ENCODE data around the gene PLEKHH3.
A peak's percentile ranks its signal among the peaks of the same experiment; 100 is the strongest.

The PLEKHH3 gene, protein sequence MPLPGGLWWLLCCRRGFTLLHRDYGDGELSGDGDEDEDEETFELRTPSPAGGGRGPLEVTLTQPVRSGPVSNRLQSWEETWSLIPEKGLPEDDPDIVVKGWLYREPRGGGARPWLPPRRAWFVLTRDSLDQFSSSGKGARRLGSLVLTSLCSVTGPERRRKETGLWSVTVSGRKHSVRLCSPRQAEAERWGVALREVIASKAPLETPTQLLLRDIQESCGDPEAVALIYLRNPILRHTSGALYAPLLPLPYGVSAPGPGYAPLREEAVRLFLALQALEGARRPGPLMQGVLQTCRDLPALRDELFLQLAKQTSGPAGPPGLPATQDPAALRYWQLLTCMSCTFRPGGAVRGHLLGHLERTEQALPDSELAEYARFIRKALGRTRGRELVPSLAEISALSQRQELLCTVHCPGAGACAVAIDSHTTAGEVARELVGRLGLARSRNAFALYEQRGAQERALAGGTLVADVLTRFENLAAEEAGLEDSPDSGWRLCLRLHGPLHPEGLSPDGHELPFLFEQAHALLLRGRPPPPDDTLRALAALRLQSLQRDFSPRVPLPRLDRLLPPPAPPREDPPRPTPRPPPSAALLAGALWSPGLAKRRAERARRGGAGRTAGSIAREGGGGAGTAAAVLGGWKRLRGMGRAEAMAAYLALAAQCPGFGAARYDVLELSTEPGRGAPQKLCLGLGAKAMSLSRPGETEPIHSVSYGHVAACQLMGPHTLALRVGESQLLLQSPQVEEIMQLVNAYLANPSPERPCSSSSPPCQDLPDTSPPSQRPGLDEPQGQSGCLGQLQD

DNA sequence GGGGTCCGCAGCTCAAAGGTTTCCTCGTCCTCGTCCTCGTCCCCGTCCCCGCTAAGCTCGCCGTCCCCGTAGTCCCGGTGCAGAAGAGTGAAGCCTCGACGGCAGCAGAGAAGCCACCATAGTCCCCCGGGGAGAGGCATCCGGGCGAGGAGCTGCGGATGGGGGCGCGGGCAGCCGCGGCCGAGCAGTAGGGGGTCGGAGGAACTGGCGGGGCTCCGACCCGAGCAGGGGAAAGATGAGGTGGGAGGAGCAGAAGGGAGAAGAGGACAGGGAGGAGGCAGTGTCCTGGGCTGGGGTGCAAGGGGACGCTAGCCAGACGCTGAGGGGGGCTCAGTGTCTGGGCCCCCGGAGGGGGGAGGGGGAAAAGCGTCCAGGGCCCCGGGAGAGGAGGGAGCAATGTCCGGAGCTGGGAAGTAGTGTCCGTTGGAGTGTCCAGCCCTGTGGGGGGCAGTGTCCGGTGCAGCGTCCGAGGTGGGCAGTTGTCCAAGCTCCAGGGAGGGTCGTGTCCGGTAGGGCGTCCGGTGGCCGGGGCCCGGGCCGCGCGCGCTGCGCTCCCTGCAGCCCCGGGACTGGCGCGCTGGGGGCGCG lies at the start of gene PLEKHH3:
PLEKHH3 (minus strand) TSS at position 571 of the 588 bp plus-strand sequence; CDS start at position 140, 431 bp downstream.
- peak; percentile 37 for DNase-seq

DNA sequence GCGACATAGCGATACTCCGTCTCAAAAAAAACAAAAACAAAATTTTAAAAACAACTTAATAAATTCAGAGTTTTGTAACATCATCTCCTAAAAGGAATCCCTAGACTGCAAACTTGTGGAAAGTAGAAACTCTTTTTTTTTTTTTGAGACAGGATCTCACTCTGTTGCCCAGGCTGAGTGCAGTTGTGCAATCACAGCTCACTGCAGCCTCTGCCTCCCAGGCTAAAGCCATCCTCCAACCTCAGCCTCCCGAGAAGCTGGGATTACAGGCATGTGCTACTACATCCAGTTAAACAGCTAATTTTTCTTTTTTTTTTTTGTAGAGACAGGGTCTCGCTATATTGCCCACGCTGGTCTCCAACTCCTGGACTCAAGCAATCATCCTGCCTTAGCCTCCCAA lies 48.3 kb upstream of the PLEKHH3 start:
- DNase-seq = no peak

DNA sequence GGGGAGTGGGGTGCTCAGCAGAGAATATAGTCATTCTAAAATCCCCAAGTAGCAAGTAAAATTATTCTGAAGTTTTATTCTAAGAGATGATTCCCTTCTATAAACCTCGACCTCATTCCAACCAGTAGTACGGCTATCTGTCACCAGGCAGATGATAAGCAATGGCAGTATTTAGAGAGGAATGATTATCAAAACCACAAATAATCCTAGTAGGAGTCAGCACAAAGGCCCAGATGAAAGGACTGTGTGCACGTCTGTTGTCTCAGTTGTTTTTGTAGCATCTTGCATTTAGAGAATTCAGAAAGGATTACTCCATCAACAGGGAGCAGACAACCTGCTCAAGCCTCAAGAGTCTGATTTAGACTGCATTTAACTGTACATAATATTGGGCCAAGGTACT lies 46.8 kb upstream of the PLEKHH3 start:
- DNase-seq = no peak

DNA sequence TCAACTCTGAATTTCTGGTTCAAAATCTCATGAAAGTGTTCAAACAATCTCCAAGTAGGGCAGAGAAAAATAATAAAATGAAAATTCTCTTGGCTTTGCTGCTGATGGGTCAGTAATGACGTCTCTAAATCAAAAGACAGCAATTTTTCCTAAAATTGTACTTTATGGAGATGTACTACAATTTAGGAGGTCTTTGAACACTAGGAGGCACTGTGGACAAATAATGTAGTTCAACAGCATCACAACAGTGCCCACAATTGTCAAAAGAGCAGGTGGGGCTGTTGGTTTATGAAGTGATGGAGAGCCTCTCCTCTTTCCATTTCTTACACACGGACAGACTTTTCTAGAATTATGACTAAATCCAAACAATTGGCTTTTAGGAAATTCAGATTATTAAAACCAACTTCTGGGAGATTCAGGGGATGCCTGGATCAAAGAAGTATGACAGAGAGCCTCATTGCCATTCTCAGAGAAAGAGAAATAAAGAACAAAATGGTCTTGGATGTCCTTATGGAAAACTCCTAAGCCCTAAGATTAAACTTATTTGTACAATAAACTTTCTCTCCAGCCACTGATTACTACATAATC lies 44.3 kb upstream of the PLEKHH3 start:
- DNase-seq = no peak

DNA sequence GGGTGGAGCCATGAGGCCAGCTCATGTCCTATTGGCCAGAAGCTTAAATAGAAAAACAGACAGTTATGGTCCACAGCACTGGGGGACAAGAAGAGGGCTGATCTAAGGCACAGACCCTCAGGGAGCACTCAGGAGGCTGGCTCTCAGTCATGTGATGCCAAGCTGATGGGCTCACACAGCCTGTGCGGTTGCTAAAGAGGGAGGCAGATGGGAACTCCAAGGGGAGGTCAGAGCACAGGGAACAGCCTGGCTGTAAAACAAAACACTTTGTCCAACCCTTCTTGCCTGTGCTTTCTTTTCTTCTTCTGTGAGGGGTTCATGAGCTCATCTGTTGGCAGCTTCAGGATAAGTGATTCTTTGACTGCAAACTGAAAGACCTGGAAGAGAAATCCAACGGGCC lies 32.8 kb upstream of the PLEKHH3 start:
- no peak for DNase-seq

DNA sequence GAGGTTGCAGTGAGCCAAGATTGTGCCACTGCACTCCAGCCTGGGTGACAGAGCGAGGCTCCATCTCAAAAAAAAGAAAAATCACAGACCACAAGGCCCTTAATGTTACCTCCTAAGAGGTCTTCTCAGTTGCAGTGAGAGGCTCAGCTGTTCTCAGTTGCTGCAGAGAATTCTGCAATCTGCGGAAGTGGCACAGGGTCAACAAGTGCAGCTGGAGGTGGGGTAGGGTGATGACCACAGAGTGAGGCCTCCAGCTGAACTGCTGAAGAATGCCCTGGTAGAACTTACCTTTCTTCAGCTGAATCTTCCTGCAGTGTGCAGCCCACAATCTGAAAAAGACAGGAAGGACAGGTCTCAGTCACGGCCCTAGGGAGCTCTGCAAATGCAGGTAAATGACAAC lies 31.8 kb upstream of the PLEKHH3 start:
- no peak for DNase-seq

DNA sequence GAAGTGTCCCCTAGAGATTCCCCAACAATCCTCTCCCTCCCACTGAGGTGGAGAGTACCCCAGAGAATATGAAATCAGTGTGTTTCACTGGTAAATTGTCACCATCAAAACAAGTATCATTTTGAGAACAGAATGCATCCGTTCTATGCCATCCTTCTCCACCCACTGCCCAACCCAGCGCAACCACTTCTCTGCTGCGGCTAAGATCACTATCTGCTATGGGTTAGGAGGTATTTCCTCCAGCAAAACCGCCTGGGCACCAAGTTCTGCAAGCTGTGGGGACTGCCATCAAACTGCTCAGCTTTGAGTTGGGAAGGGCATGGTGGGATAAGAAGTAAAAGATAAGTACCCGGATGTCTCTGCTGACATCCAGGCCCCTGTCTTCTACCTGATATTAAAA lies 29.9 kb upstream of the PLEKHH3 start:
- DNase-seq = peak; percentile 47

DNA sequence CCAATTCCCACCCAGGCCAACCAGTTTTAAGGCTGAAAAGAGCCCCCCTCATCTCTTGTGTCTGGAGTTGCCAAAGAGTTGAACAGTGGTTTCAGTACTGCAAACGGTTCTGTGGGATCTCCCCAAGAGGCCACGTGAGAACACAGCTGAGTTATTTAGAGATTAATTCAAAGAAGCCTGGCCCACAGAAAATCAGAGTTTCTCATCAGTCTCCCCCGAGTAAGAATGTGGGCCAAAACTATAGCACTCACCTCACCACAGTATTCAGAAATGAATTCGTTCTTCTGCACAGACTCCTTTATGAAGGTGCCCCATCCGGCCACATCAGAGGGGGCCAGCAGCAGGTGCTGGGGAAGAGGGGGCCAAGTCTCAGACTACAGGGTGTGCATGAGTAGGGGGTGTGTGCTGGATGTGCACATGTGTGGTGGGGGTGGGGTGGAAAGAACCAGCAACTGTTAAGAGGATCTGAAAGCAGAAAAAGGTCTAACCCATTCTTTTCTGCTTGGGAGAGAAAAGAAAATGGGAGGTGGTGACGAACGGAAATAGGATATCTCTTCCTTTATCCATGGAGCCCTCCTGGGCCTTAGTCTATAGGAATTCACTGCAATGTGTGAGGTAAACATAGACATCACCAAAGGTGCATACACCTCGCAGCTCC lies 28.2 kb upstream of the PLEKHH3 start:
- no peak for DNase-seq

DNA sequence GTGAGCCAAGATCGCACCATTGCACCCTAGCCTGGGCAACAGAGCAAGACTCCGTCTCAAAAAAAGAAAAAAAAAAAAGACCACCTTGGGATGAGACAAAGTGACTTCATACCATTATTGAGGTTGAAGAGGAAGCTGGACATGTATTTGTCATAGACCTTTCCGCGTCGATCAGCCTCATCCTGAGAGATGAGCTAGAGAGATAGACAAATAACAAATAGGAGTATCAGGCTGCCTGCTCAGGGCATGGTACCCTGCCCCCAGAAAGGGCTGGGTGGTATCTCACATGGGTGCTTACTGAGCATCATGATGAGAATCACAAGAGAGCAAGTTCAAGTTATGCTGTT lies 27.7 kb upstream of the PLEKHH3 start:
- no peak for DNase-seq

DNA sequence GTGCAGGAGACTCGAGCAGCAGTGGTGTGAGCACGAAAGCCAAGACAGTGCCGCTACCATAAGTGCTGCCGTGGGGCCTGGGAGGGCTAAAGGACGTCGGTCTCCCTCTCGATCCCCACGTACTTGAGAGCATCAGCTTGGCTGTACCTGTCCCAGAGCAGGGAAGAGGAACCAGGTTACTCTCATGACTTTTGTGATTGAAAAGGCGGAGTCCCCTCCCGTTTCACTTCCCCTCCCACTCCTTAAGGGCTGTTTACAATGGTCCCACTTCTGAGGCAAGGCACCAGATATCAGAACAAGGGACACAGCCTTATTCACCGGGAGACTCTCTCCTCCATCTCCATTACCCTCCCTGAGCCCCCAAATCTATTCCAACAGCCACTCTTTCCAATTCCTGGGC lies 25.7 kb upstream of the PLEKHH3 start:
- no peak for DNase-seq

DNA sequence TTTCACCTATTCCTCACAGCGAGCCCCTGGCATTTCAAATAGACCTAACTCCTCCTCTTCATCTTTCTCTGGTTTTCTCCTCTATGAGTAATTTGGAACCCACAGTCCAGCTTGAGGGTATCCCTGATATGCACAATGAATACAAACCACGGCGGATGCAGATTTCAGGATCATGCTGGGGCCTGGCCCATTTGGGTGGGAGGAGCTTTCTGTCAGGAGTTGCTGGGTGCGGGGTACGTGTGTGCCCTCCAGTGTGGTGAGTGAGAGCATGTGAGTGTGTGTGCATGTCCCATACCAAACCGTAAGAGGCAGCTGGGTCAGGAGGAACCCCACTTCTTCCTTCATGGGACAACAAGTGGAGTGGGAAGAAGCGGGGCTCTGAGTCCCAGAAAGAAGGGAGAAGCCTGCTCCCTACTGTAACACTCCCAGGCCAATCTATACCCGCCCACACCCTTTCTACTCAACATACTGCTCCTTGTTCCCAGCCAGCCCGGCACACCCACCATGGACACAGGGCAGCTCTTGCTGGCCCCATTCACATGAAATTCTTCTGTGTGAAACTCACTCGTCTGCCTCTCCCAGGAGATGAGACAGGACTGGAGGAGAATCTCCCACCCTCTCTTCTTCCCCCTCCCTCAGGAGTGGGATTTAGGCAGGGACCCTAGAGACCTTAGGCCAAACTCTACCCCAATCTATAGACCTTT lies 23.9 kb upstream of the PLEKHH3 start:
- no peak for DNase-seq

DNA sequence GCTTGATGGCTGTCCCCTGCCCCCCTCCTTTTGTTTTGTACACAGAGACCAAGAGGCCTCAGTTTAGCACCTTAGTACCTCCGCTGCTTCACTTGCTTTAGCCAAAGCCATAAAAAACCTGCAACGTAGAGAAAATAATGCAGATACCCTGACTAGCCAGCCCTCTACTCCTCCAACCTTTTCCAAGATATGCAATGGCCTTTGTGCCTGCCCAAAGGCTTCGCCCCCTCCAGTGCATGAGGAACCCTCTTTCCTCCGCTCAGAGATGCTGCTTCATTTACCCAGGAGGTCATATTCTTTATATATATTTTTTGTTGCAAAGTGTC lies 22.6 kb upstream of the PLEKHH3 start:
- no peak for DNase-seq

DNA sequence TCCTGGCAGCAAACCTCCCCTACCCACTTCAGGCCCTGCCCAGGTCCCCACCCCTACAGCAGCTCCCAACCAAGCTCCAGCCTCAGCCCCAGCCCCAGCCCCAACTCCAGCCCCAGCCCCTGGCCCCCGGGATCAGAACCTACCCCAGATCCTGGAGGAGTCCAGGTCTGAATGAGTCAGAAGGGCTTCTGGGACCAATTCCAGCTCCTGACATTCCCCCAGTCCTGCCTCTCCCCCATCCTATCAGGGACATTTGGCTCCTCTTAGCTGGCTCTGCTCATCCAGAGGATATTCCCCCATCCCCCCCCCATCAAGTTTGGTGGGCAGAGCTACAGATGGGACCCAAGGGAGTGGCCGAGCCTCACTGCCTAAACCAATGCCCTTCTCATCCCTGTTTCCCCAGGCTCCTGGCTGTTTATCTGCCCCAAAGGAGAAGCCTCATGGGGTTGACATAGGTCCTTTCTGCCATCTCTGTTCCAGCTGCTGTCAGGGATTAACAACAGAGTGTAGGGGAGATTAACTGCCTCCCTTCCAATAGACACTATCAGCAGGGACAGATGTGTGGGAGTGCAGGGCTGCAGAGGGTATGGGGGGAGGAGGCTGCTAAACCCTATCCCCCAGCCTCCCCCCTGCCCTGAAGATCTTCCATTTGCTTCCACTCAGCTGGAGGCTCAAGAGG lies 22.1 kb upstream of the PLEKHH3 start:
- peak; percentile 1 for DNase-seq

DNA sequence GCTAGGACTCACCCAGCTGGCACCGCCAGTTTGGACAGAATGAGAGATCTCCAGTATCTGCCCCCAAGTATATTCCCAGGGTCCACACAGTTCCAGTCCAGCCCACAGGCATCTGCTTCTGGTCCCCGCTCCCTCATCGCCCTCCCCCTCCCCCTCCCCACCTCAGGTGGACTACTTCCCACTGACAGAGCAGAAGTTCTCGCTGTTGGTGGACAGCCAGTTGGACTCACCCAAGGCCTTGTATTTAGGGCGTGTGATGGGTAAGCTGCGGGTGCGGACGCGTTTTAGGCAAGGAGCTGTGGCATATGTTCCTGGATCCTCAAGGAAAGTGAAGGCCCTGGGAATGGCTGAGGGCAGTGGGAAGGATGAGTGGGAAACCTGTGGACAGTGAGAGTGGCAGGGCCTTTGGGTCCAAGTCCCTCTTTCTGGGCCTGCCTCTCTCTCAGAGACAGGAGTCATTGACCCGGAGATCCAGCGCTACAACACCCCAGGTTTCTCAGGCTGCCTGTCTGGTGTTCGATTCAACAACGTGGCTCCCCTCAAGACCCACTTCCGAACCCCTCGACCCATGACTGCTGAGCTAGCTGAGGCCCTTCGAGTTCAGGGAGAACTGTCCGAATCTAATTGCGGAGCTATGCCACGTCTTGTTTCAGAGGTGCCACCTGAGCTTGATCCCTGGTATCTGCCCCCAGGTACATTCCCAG lies 20.5 kb upstream of the PLEKHH3 start:
- DNase-seq = no peak

DNA sequence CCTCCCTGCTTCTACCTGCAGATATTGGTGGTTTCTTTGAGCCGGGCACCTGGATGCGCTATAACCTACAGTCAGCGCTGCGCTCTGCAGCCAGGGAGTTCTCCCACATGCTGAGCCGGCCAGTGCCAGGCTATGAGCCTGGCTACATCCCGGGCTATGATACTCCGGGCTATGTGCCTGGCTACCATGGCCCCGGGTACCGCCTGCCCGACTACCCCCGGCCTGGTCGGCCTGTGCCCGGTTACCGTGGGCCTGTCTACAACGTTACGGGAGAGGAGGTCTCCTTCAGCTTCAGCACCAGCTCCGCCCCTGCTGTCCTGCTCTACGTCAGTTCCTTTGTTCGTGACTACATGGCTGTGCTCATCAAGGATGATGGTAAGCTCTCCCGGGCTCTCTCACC lies 18.7 kb upstream of the PLEKHH3 start:
- DNase-seq = no peak

DNA sequence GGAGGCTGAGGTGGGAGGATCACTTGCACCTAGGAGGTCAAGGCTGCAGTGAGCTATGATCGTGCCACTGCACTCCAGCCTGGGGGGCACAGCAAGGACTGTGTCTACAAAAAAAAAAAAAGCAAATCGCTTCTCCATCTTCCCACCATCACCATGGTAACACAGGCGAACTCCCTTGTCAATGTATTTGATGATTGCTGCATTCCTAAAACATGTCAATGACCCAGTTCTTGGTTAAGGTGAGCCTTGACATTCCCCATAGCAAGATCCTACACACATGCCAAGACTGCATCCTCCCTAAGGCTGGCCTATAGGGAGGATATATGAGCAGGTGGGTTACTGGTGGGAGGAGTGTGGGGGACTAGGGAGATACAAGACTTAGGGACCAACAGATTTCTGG lies 17.7 kb upstream of the PLEKHH3 start:
- no peak for DNase-seq

DNA sequence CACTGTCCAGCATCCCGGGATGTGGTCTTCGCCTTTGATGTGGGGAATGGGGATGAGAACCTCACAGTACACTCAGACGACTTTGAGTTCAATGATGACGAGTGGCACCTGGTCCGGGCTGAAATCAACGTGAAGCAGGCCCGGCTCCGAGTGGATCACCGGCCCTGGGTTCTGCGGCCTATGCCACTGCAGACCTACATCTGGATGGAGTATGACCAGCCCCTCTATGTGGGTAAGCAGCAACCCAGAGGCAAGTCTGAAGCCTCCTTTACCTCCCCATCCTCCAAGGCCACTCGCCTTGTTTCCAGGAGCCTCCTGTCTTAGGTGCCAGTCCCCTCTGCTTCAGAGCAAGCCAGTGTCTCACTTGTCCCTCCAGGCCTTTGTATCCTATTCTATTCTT lies 15.7 kb upstream of the PLEKHH3 start:
- DNase-seq = no peak

DNA sequence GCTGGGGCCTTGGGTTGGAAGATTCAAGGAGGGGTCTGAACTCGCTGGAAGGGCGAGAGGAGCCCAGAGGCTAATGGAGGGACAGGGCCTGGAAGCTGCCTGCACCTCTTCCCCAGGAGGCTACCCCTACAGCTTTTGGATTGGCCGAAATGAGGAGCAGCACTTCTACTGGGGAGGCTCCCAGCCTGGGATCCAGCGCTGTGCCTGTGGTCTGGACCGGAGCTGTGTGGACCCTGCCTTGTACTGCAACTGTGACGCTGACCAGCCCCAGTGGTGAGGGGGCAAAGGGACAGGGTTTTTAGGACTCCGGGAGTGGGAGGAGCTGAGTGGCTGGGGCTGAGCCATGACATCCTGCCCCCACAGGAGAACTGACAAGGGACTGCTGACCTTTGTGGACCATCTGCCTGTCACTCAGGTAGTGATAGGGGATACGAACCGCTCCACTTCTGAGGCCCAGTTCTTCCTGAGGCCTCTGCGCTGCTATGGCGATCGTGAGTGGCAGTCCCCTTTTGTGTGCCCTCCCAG lies 14.3 kb upstream of the PLEKHH3 start:
- no peak for DNase-seq

DNA sequence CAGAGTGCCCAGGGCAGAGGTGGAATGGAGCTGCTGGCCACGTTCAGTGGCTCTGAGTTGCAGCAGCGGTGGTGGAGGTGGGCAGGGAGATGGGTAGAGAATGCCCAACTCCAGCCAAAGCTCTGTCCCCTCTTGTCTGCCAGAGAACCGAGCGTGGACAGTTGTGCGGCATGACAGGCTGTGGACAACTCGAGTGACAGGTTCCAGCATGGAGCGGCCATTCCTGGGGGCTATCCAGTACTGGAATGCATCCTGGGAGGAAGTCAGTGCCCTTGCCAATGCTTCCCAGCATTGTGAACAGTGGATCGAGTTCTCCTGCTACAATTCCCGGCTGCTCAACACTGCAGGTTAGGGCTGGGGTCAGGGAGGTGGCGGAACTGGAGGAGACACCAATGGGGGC lies 13.8 kb upstream of the PLEKHH3 start:
- no peak for DNase-seq

DNA sequence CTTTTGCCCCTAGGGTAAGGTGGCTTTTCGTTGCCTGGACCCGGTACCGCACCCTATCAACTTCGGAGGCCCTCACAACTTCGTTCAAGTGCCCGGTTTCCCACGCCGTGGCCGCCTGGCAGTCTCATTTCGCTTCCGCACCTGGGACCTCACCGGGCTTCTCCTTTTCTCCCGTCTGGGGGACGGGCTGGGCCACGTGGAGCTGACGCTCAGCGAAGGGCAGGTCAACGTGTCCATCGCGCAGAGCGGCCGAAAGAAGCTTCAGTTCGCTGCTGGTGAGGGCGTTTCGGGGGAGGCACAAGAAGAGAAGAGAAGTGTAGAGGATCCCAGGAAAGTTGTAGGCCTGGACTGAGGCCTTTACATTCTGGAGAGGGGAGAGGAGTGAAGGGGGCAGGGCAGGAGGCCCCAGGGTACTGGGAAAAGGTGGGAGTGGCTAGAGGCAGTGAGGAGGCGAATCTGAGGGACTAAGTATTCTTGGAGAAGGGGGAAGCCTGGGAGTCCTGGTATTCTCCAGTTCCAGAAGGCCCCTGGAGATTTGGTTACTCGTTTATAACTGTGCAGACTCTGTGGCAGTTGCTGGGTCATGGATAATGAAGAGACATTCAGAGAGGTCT lies 11.0 kb upstream of the PLEKHH3 start:
- no peak for DNase-seq

All from activated T-cell treated with anti-CD3 and anti-CD28 coated beads, Interleukin-2, amount 50 U/mL, for 1 hour (primary cell).